NCI-H2107 (cell line): ENCODE data around the gene PLA2R1.

Experiments
- DNase-seq: peaks from one replicate; lab custom pipeline; 2025; lab: John Stamatoyannopoulos, UW

The PLA2R1 gene

DNA sequence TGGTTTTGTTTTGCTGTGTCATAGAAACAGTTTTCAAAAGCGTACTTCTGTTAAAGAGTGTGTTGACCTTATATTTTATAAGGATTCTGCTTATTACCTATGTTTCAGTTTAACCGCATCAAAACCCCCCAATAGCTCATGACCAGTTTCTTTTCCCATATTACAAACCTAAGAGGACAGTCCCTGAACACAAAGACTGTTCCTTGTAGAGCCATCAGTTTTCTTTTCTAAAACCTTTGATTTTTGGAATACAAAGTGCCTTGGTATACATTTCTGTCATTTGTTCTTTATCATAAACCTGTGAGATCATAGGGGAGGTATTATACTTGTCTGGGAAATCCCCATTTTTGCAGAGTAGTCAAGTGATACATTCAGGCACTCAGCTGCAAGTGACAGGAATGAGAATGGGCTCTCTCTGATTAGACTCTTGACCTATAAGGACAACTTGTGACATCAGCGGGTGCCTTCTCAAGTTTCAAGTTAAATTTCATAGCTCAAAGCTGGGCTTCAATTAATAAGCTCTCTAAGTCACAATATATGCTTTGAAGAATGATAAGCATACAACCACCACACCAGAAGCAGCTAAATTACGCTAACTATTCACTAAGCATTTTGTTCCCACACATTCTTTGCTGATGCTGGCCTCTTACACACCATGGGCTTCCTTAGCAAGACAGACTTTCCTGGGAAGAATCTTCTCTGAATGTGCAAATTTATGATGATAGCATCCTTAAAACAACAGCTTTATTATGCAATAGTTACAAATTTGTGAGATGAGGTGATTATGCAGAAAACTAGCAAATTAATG, 167.0 kb downstream of the PLA2R1 start:
- DNase-seq = no peak

DNA sequence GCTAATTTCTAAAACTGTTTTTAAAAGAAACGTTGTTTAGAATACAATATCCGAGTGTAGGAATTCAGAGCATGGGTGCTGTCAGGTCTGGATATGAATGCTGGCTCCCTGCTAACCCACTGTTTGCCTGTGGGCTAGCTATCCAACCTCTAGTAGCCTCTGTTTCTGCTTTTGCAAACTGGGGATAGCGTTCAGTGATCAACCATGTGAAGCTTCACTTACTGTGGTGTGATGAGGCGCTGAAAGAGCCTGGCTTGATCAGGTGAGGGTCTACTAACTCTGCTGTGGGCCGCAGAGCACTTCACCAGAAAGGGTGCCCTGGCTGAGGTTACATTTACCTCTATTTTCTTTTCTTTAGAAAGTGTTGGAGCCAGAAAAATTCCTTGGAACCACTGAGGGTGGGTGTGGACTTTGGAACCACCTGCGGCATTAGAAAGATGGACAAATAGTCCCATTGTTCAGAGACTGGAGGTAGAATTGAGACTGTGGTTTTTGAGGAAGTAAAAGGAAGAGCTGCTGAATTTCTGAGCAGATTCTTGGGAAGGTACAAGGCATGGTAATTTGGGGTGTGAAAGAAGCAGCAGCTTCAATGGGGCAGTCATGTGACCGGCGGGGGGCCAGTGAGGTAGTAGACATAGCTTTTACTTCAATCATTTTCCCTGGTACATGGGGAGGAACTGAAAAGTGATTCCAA, 168.1 kb downstream of the PLA2R1 start:
- DNase-seq = no peak

DNA sequence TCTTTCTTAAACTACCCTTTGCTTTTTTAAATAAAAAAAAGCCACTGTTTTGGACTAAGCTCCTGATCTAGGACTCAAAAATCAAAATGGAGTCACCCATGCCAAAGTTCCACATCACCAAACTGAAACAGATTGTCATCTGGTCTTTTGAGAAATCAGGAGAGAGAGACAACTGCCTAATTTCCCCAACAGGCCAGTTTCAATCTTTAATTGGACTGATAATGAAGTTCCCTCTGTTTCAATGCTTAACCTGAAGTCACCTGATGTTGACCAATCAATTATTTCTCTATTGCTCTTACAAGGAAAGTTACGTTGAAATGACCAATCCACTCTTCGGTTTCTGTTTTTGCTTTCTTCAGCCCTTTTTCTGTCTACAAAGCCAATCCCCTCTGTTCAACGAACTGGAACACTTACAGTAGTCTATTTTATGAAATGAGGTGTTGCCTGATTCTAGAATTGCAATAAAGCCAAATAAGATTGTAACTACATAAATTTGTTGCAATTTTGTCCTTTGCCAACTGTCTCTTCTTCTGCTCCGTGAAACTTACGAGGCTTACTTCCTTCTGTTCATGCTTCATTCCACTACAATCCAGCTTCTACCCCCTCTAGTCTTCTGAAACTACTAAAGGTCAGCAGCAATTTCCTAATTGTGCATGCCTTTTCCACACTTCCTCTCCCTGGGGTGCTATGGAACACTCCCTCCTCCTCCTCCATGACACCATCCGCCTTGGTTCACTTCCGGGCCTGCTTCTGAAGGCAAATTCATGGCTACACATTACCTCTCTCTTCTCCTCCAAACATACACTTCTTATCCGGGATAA, 169.2 kb downstream of the PLA2R1 start:
- no peak for DNase-seq

DNA sequence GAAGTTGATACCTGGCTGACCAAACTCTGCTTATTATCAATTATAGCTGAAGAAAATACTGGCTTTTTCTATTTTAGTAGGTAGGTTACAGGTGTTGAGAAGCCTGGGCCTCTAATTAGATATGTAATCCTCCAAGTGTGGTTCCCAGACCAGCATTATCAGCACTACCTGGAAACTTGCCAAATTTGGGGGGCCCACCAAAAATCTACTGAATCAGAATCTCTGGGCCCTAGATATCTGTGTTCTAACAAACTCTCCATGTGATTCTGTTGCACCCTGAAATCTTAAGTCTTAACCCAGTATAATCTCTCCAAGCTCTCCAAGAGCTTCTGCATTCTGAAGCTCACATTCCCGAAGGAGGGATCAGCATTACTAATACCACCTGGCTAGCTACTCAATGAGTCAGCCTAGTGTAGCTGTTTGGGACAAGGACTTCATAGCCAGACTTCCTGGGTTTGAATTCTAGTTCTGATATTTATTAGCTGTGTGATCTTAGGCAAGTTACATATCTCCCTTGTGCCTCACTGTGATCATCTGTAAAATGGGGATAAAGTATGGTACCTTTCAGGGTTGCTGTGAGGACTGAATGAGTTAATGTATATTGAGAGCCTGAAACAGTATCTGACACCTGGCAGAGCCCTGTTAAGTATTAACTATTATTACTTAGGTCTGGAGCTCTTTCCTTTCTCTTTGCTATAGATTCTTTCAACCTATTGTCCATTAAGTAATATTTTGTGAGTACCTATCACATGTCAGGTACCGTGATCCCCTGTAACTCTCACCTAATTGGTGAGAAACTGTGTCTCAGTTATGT, 170.3 kb downstream of the PLA2R1 start:
- DNase-seq = no peak

DNA sequence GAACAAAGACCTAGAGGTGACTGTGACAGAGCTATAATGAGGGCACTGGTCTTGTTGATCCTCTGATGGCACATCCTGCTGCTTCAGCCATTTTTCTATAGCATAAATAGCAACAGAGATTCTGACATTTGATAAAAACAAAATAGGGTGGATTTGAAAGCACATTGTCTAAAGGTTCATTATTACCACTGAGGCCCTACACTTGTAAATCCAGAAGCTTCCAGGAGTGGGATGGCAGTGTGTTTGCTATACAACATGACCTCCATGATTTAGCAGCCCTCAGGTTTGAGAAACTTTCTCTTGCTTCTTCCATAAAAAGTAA, 171.2 kb downstream of the PLA2R1 start:
- no peak for DNase-seq

DNA sequence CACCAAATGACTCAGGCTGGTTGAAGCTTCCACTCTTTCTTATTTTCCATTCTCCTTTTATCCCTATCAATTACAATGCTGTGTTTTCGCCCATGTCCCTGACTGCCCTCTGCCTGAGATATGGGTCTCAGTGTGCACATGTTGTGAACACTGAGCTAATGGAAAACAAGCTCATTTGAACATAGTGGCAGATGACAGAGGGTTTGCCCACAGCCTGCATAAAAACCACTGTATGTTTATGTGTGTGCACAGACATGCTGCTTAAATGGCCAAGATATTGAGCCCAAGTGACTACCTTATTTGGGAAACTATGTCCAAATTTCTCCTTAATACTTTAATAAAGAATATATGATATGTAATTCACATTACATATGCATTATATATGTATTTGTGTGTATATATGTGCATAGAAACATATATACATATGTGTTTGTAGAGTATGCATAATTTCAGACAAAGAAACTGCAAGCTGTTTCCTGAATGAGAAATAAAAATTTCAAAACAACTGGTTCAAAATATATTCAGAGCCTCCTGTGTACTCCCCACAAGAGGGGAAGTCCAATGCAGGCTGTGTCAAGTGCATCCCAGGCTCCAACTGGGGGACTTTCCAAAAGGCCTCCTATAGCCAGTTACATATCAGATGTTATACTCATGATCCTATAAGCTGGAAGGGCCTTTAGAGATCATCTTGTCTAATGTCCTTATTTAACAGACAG, 171.7 kb downstream of the PLA2R1 start:
- no peak for DNase-seq

DNA sequence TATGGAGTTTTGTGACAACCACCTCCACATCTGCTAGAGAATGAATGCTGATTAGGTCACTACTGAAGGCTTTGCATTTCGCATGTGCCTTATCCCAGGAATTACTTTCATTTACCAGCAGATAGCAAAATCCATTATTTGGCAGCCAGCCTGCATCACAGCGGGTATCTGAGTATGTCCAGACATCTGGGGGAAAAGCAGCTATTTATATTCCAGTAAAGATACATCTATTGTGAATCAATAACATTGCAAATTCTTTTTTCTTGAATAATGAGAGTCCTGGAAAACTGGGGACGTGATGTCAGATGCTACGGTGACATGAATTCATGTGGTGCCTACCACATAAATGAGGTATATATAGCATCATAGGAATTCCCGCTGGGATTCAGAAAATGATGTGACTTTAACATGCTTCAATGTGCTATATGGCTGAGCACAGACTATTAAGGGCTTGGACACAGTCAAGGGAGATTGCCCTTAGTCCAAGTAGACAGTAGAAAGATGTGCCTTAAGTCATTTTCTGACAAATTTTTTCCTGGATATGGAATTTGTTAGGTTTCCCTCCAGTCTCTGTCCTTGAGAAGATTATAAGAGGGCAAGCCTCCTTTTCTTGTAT, 180.2 kb downstream of the PLA2R1 start:
- DNase-seq = no peak
